Stomach smooth muscle (tissue), 2 donors: ENCODE data around the gene RAMP3.
"Not testable (repeated sequence)": the region's sequence is repeated elsewhere in the genome, so short reads cannot be mapped to it uniquely, and the experiment has no call there.

ENCODE experiments used
- H3K27ac ChIP-seq: one replicate; pipeline ENCODE4 v1.7.0; 2013; ENCODE audit warnings: mild to moderate bottlenecking, low read length, inconsistent platforms
- H3K27me3 ChIP-seq, 2 donors: one replicate each; pipeline ENCODE4 v1.7.0; 2013; ENCODE audit warnings: low read length in 2 of 2; ENCODE audit not compliant: insufficient read depth in 2 of 2, control insufficient read depth in 1 of 2
- H3K36me3 ChIP-seq, 2 donors: one replicate each; pipeline ENCODE4 v1.7.0; 2013; ENCODE audit warnings: low read length in 2 of 2; ENCODE audit not compliant: control insufficient read depth in 2 of 2, insufficient read depth in 2 of 2
- H3K4me1 ChIP-seq: one replicate; pipeline ENCODE4 v1.7.0; 2013; ENCODE audit warnings: low read length; ENCODE audit not compliant: control insufficient read depth, insufficient read depth
- H3K4me3 ChIP-seq, 2 donors: one replicate each; pipeline ENCODE4 v1.7.0; 2013; ENCODE audit warnings: low read length in 2 of 2
- H3K9ac ChIP-seq, 2 donors: one replicate each; pipeline ENCODE4 v1.7.0; 2013; ENCODE audit warnings: low read length in 2 of 2, mild to moderate bottlenecking in 1 of 2
- H3K9me3 ChIP-seq, 2 donors: one replicate each; pipeline ENCODE4 v1.7.0; 2013; ENCODE audit warnings: low read length in 2 of 2; ENCODE audit not compliant: control insufficient read depth in 2 of 2
- donor health status: healthy.
- donor health status: Pancreatic carcinoma.

Gene RAMP3

GRCh38 chr7:45164271-45164670, 6.7 kb downstream of the RAMP3 start:
- H3K9ac ChIP-seq, H3K9me3 ChIP-seq, H3K27me3 ChIP-seq, H3K4me1 ChIP-seq, H3K4me3 ChIP-seq, H3K36me3 ChIP-seq, H3K27ac ChIP-seq: not testable (repeated sequence)

- Histone ChIP-seq H3K9me3 (peaks cover 0 to 9% of the 10 kb centered on the region in 2 donors), H3K4me1 (no peaks in the 10 kb centered on the region), H3K27me3 (peaks cover 0 to 3% of the 10 kb centered on the region in 2 donors), H3K27ac (no peak overlapping the region), H3K36me3 (no peaks in the 10 kb centered on the region), H3K4me3 (no peak overlapping the region), H3K9ac (no peak overlapping the region)
These were observed 8.3 kb downstream of the RAMP3 start for GRCh38 chr7:45165857-45166256.

DNA sequence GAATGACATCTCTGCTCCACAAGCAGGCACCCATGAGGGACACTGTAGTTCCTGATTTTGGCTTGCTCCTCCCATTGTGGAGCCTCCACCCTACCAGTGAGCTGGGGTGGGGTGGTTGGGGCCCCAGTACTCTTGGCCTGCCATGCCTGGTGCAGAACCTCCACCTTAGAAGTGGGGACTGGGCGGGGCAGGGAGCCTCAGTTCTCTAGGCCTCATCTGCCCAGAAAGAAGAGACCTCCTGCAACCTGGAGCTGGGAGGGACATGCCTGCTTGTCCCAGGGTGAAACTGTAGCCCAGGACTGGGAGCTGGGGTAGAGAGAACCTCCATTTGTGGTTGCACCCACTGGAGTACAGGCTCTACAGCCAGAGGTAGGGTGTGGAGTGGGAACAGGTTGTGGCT, 14.4 kb downstream of the RAMP3 start:
- Histone ChIP-seq H3K4me3 (no peak overlapping the region), H3K9ac (no peak overlapping the region), H3K27me3 (peaks cover 0 to 2% of the 10 kb centered on the region in 2 donors), H3K27ac (no peak overlapping the region), H3K9me3 (no peaks in the 10 kb centered on the region), H3K36me3 (no peaks in the 10 kb centered on the region), H3K4me1 (peaks cover 2% of the 10 kb centered on the region)

DNA sequence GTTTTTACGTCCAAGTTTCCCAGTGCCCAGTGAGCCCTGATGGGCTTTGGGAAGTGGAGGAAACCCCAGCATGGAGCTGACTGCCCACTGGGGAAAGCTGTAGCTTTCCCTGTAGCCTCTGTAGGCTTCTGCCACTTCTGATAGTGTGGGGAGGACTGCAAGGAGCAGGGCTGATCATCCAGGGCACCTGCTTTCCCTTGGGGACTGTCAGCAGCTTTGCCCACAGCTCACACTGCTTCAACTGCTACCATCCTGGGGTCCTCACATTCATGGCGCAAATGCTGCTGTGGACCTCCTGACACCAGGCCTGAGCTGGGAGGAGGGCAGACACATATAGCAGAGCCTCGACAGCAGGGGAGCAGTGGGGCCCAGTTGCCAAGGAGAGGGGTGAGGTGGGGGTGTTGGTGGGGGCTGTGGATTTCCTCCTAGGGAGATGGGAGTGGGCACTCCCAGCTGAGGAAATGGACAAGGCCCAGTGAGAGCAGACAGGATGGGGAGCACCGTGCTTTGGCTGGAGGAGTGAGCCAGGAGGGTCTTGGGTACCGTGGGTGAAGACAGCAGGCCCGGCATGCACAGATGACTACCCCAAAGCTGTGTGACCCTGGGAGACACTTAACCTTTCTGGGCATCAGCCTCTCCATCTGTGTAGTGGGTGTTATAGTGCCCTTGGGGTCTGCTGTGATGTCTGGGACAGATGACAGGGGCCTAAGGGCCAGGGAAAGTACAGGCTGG, 16.2 kb downstream of the RAMP3 start:
- H3K27ac ChIP-seq = no peak overlapping the region
- H3K4me3 ChIP-seq = no peak overlapping the region
- no peaks in the 10 kb centered on the region for H3K9me3 ChIP-seq
- peaks cover 2% of the 10 kb centered on the region for H3K4me1 ChIP-seq
- H3K36me3 ChIP-seq = no peaks in the 10 kb centered on the region
- H3K9ac ChIP-seq = no peak overlapping the region
- peaks cover 0 to 2% of the 10 kb centered on the region in 2 donors for H3K27me3 ChIP-seq

DNA sequence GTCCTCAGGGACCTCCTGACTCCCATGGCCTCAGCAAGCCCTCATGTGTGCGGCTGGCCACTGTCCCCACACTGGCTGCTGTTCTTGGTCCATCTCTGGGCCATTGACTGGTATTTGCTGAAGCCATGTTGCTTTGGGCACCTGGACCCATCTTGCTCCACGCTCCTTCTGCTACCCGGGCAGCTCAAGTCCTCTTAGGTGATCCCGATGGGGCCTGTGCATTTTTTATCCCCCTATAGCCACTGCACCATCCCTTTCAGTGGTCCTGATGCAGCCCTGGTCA, 16.7 kb downstream of the RAMP3 start:
- Histone ChIP-seq H3K9me3 (no peaks in the 10 kb centered on the region), H3K36me3 (no peaks in the 10 kb centered on the region), H3K4me1 (peaks cover 2% of the 10 kb centered on the region), H3K27ac (no peak overlapping the region), H3K4me3 (no peak overlapping the region), H3K27me3 (peaks cover 0 to 2% of the 10 kb centered on the region in 2 donors), H3K9ac (no peak overlapping the region)

DNA sequence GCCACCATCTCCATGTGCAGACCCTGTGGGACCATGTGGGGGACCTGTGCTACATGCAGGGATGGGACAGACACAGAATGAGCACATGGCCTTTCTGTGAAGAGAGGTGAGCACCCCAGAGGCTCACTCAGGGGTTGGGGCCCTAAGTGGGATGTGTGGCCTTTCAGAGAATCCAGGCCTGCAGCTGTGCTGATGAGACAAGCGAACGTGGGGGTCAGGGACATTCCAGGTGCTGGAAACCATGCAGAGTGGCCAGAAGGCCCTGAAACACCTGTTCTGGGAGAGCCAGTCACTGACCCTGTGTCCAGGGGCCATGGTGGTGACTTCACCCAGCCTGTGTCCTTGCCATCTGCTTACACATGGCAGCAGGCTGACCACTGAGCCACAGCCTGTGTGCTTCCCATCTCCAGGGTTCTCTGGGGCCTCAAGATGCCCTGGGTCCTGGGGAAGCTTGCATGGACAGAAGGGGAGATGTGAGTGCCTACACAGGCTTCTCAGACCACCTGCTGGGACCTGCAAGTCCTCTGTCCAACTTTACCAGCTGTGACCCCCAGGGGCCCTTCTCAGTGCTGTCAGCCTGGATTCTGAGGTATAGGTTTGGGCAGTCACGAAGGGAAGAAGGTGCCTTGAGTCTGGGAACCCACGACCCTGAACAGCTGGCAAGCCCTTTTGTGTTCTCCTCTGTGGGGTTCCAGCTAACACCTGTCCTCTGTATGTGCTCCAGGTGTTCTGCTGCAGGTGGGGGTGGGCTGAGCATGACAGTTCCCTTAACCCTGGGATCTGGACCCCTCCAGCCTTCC, 17.6 kb downstream of the RAMP3 start:
- no peak overlapping the region for H3K27ac ChIP-seq

DNA sequence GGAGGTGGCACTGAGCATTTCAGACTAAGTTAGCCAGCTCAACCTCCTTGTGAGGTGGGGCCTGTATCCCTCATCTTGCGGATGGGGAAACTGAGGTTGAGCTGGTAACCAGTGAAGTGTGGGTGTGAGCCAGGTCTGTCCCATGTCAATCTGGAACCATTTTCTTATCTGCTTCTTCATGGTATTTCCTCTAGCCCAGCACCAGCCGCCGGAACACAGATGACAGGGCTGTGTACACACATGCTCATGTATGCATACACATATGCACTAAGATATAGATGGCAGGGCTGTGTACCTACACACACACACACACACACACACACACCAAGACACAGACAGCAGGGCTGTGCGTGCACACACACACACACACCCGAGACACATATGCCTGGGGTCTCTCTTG, 18.5 kb downstream of the RAMP3 start:
- Histone ChIP-seq H3K9ac (no peak overlapping the region), H3K36me3 (no peaks in the 10 kb centered on the region), H3K4me1 (peaks cover 2% of the 10 kb centered on the region), H3K4me3 (no peak overlapping the region), H3K27me3 (peaks cover 0 to 2% of the 10 kb centered on the region in 2 donors), H3K9me3 (no peaks in the 10 kb centered on the region), H3K27ac (no peak overlapping the region)

More for the DNA sequence above, 17.6 kb downstream of the RAMP3 start:
- no peak overlapping the region for H3K4me3 ChIP-seq
- H3K9me3 ChIP-seq = no peaks in the 10 kb centered on the region
- peaks cover 0 to 2% of the 10 kb centered on the region in 2 donors for H3K27me3 ChIP-seq
- H3K36me3 ChIP-seq = no peaks in the 10 kb centered on the region
- peaks cover 2% of the 10 kb centered on the region for H3K4me1 ChIP-seq
- H3K9ac ChIP-seq = no peak overlapping the region

DNA sequence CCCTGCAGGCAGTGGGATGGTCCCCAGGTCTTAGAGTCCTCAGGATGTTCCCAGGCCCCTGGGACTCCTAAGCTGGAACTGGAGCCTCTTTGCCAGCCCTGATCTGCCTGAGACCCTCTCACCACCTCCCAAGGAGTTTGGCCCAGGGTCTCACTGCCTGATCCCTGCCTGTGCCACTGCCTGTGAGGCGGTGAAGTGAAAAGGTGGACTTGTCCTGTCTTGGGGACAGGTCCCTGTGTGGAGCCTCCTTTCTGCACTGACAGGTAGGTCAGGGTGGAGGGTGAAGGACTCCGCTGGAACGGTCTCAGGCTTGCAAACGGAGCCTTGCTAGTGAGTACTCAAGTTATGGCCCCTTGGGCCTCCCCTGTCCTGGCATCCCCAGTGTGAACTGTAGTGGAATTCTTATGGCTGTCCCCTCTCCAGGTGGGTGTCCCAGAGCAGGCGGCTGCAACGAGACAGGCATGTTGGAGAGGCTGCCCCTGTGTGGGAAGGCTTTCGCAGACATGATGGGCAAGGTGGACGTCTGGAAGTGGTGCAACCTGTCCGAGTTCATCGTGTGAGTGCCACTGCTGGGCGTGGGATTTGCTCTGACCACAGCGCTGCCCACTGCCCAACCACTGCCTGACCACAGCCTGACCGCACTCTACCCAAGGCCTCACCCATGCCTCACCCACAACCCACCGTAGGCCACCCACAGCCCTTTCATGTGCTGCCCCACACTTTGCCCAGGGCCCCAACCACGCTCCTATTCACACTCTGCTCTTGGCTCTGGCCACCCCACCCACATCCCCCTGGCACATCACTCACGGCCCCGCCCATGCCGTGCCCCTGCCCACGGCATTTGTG, 19.5 kb downstream of the RAMP3 start:
- Histone ChIP-seq H3K36me3 (no peaks in the 10 kb centered on the region), H3K4me3 (no peak overlapping the region), H3K9ac (no peak overlapping the region), H3K4me1 (peaks cover 2% of the 10 kb centered on the region), H3K9me3 (no peaks in the 10 kb centered on the region), H3K27ac (no peak overlapping the region), H3K27me3 (peaks cover 0 to 2% of the 10 kb centered on the region in 2 donors)

GRCh38 chr7:45177801-45178200, 20.2 kb downstream of the RAMP3 start:
- no peak overlapping the region for H3K9ac ChIP-seq
- H3K36me3 ChIP-seq = no peaks in the 10 kb centered on the region
- peaks cover 0 to 2% of the 10 kb centered on the region in 2 donors for H3K27me3 ChIP-seq
- no peak overlapping the region for H3K27ac ChIP-seq
- H3K4me1 ChIP-seq = peaks cover 2% of the 10 kb centered on the region
- H3K9me3 ChIP-seq = no peaks in the 10 kb centered on the region
- H3K4me3 ChIP-seq = no peak overlapping the region

- no peaks in the 10 kb centered on the region for H3K9me3 ChIP-seq
- peaks cover 2% of the 10 kb centered on the region for H3K4me1 ChIP-seq
- no peaks in the 10 kb centered on the region for H3K36me3 ChIP-seq
- H3K27me3 ChIP-seq = peaks cover 0 to 2% of the 10 kb centered on the region in 2 donors
- H3K9ac ChIP-seq = no peak overlapping the region
- H3K4me3 ChIP-seq = no peak overlapping the region
- H3K27ac ChIP-seq = no peak overlapping the region
These were observed 20.9 kb downstream of the RAMP3 start for GRCh38 chr7:45178241-45179225.
